GM12864 (cell line): ENCODE results near the gene EHMT1.

Source experiments
- DNase-seq: peaks from one replicate; pipeline ENCODE4 v3.0.0-alpha.2; 2011; ENCODE audit warnings: low read depth
- H3K4me3 ChIP-seq: 2 replicates; pipeline ENCODE4 v1.5.1; 2011; ENCODE audit warnings: mild to moderate bottlenecking, low read depth, low read length, control low read depth
- CTCF ChIP-seq: IDR thresholded peaks from 2 replicates; pipeline ENCODE4 v1.5.1; 2011; ENCODE audit warnings: low read depth, mild to moderate bottlenecking, moderate library complexity, low read length, control low read depth, inconsistent platforms; ENCODE audit errors: missing control alignments

EHMT1 gene

GRCh38 chr9:137836151-137836830, 217.5 kb downstream of the EHMT1 start:
- H3K4me3 ChIP-seq, result no peak overlapping the region
- no peak for TF ChIP-seq CTCF
- DNase-seq, result no peak

GRCh38 chr9:137836831-137837241, 218.0 kb downstream of the EHMT1 start:
- no peak for DNase-seq
- H3K4me3 ChIP-seq, result no peak overlapping the region
- TF ChIP-seq CTCF, result peak; percentile 6

- no peak for TF ChIP-seq CTCF
- no peak overlapping the region for H3K4me3 ChIP-seq
- DNase-seq, result no peak
Measured at GRCh38 chr9:137837345-137838278, 218.8 kb downstream of the EHMT1 start.

- TF ChIP-seq CTCF, result no peak
- no peak overlapping the region for H3K4me3 ChIP-seq
- no peak for DNase-seq
Measured at GRCh38 chr9:137838576-137838975, 219.8 kb downstream of the EHMT1 start.

- no peak for TF ChIP-seq CTCF
- H3K4me3 ChIP-seq, result no peak overlapping the region
- DNase-seq, result no peak
Measured at GRCh38 chr9:137843355-137843754, 224.6 kb downstream of the EHMT1 start.

- no peak for DNase-seq
- no peak overlapping the region for H3K4me3 ChIP-seq
- TF ChIP-seq CTCF, result no peak
Measured at GRCh38 chr9:137851516-137852267, 232.9 kb downstream of the EHMT1 start.
